Ishikawa (cell line): ENCODE measurements around the gene KCNQ1.

ENCODE experiments used
- CREB1 ChIP-seq: IDR thresholded peaks from 2 replicates; pipeline ENCODE4 v1.6.1; 2012; ENCODE audit warnings: low read depth
- EP300 ChIP-seq: IDR thresholded peaks from 2 replicates; pipeline ENCODE4 v1.6.1; 2012; ENCODE audit warnings: borderline replicate concordance
- RAD21 ChIP-seq: IDR thresholded peaks from 2 replicates; pipeline ENCODE4 v1.6.1; 2012; ENCODE audit warnings: low read depth
- YY1 ChIP-seq: IDR thresholded peaks from 2 replicates; pipeline ENCODE4 v1.6.1; 2012; ENCODE audit warnings: low read depth
- ZBTB7A ChIP-seq: IDR thresholded peaks from 2 replicates; pipeline ENCODE4 v1.6.1; 2012; ENCODE audit warnings: low read depth

DNA sequence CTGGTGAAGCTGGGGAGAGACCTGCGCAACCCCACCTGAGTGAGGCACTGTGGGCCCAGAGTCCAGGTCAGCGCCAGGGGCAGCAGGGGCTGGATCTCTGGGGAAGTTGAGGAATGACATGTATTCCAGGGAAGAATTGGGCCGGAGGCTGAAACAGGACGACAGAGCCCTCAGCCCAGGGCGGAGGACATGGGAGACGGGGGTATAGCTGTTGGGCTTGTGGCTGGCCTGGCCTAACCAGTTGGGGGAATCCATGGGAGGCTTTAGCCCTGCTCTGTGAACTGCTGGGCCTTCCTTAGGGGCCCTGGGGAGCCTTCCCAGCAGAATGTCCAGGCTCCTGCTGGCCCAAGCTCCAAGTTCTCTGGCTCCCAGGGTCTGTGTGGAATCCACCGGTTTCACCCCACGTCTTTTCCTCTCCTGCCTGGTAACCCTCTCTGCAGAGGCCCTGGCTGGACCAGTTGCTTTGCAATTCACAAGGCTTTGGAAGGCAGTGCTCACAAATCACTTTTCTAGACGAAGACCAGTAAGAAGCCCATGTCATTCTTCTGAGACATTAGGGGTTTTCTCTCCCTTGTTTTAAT is 305.4 kb downstream of the KCNQ1 start:
- TF ChIP-seq YY1 (no peak), ZBTB7A (no peak), RAD21 (no peak), CREB1 (no peak), EP300 (no peak)
